CD4-positive, alpha-beta T cell treated with Interferon gamma for 1 hour (primary cell): ENCODE data around the gene IKBKG.
"Not testable (repeated sequence)": the region's sequence is repeated elsewhere in the genome, so short reads cannot be mapped to it uniquely, and the experiment has no call there.

Experiments used
- DNase-seq: peaks from one replicate; pipeline ENCODE4 v3.0.0-alpha.2; 2020

The IKBKG gene

GRCh38 chrX:154560326-154560725, 12.9 kb downstream of the IKBKG start:
- DNase-seq, result not testable (repeated sequence)

GRCh38 chrX:154562295-154562694, 14.9 kb downstream of the IKBKG start:
- not testable (repeated sequence) for DNase-seq

DNA sequence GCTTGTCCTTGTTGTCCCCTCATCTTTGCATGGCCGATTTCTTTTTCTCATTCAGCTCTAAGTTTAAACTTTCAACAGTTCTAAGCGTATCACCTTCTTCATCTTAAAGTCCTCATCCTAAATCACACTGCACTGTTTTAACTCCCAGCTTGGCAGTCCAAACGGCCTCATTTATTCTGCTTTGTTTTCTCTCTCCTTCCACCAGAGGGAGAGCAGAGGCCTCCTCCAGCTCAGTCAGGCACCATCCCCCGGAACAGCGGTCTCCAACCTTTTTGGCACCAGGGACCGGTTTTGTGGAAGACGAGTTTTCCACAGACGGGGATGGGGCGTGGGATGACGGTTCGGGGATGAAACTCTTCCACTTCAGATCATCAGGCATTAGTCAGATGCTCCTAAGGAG, 22.9 kb downstream of the IKBKG start:
- DNase-seq, result not testable (repeated sequence)

- DNase-seq, result not testable (repeated sequence)
These were observed 25.6 kb downstream of the IKBKG start for GRCh38 chrX:154573061-154573460.

- DNase-seq, result not testable (repeated sequence)
These were observed 27.7 kb downstream of the IKBKG start for GRCh38 chrX:154575076-154575475.

DNA sequence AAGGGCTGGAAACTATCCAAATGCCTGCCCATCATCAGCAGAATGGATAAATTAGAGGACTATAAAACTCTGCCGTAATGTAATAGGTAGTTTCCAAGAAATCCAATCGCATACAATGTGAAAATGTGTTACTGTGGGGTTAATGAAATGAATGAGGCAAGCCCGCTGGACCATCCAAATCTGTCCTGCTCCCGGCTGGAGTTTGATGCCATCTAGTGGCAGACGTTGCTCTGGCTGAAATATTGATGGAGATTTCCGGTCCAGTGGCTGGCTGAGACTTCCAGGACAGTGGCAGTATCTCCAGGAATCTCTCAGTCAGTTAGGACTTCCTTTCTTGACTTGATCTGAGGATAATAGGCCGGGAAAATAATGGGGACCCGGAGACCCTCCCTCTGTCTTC, 35.6 kb downstream of the IKBKG start:
- not testable (repeated sequence) for DNase-seq

GRCh38 chrX:154584585-154585183, 37.3 kb downstream of the IKBKG start, which contains the start of gene CTAG1A:
Gene CTAG1A, plus strand, starts transcription at chrX:154585133. Its CDS starts 74 bp downstream, at chrX:154585207.
- not testable (repeated sequence) for DNase-seq

GRCh38 chrX:154590415-154590814, 43.0 kb downstream of the IKBKG start:
- not testable (repeated sequence) for DNase-seq

GRCh38 chrX:154592505-154592904, 45.1 kb downstream of the IKBKG start:
- no peak for DNase-seq

DNA sequence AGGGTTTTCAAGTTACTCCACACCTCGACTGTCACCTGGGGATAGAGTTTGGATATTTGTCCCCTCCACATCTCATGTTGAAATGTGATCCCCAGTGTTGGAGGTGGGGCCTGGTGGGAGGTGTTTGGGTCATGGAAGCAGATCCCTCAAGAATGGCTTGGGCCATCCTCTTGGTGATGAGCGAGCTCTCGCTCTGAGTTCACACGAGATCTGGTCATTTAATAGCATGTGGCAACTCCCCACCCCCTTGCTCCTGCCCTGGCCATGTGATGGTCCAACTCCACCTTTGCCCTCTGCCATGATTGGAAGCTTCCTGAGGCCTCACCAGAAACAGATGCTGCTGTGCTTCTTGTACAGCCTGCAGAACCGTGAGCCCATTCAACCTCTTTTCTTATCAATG, 45.8 kb downstream of the IKBKG start:
- no peak for DNase-seq

DNA sequence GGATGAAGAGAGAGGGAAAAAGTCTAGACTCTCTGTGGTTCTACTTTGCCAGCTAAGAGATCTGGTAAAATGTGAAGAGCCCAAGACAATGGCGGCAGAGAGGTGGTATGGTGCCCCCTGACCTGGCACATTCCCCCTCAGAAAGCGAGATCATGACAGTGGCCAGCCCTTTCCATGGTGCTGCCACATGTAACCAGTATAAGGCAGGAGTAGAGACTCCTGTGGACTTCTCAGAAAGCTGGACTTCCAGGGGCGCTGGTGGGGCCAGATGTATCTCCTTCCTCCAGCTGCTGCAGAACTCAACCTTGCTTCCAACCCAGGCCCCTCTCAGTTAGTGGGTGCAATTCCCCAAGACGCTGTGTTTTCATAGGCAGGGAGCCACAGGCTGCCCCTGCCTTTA, 47.1 kb downstream of the IKBKG start:
- no peak for DNase-seq

- no peak for DNase-seq
These were observed 48.3 kb downstream of the IKBKG start for GRCh38 chrX:154595559-154596249.

DNA sequence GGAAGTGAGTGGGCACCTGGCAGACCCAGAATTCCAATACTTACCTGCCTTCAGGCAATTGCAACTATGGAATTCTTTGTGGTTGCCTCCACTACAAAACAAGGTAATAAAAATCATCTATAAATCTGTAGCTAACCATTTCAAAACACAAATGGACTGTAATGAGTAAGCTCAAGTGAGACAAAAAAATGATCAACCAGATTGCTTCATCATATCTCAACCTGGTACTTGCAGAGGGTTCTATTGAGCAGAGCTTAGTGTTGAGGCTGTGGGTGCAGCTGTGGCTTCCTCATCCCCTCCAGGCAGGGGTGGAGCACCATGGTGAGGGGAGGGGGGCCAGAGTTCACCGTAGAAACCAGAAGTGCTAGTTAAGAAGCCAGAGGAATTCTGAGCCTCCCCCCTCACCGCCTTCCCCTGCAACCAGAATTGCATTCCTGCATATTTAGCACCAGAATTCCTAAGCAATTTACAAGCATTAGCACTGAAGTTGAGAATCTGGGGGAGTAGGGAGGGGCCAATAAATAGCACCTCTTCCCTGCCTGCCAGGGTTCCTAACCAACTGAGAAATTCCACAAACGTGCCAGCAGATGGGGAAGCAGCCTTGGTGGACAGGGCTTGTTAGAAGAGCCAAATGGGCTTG, 49.0 kb downstream of the IKBKG start:
- no peak for DNase-seq

DNA sequence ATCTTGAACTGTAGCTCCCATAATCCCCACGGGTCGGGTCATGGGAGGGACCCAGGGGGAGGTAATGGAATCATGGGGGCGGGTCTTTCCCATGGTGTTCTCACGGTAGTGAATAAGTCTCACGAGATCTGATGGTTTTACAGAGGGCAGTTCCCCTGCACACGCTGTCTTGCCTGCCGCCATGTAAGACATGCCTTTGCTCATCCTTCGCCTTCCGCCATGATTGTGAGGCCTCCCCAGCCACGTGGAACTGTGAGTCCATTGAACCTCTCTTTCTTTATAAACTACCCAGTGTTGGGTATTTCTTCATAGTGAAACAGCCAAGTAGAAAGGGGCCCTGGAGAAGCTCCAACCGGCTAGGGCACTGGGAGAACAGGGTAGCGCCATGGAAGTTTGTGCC, 49.8 kb downstream of the IKBKG start:
- DNase-seq, result no peak

- no peak for DNase-seq
These were observed 51.2 kb downstream of the IKBKG start for GRCh38 chrX:154598656-154599055.

GRCh38 chrX:154599531-154599930, 52.1 kb downstream of the IKBKG start:
- no peak for DNase-seq

DNA sequence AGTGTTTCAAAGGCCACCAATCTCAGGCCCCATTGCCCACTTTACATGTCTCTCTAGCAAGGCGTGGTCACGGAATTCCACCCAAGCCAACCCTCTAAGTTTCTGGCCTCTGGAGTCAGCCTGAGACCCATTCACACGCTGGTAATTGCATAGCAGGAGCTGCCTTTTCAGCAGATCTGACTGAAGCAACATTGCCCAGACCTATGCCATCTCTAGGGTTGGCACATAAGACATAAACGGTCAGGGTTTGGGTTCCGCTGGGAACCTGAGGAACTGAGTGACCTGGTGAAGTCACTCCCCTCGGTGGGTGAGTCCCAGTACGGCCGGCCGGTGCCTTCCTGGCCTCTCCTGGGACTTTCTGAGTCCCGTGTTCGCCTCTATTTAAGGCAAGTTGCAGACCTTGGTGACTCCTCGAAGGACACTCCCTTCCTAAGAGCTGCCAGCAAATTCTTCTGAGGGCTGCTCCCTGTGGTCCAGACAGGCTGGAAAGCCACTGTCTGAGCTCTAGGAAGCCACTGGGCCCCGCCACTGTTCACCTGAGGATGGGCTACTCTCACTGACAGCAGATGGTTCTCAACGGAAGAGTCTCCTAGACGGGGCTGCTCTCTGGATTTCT, 53.4 kb downstream of the IKBKG start:
- DNase-seq, result no peak

DNA sequence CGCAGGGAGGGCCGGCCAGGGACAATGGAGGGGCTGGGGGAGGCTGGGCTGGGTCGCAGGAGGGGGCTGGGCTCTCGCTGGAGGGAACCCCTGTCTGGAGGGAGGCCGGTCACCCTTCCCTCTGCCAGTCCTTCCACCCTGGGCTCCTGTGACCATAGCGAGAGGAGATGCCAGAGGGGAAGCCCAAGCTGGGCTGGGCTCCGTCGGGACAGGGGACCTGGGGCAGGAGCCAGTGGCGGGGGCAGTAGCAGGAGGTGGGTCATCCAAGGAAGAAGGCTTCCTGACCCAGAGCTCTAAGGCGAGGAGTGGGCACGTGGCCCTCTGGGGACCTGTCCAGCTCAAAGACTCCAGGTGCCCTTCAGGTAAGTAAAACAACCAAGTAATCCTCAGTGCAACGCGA, 54.8 kb downstream of the IKBKG start:
- no peak for DNase-seq

- DNase-seq, result no peak
These were observed 55.5 kb downstream of the IKBKG start for GRCh38 chrX:154602766-154603437.

DNA sequence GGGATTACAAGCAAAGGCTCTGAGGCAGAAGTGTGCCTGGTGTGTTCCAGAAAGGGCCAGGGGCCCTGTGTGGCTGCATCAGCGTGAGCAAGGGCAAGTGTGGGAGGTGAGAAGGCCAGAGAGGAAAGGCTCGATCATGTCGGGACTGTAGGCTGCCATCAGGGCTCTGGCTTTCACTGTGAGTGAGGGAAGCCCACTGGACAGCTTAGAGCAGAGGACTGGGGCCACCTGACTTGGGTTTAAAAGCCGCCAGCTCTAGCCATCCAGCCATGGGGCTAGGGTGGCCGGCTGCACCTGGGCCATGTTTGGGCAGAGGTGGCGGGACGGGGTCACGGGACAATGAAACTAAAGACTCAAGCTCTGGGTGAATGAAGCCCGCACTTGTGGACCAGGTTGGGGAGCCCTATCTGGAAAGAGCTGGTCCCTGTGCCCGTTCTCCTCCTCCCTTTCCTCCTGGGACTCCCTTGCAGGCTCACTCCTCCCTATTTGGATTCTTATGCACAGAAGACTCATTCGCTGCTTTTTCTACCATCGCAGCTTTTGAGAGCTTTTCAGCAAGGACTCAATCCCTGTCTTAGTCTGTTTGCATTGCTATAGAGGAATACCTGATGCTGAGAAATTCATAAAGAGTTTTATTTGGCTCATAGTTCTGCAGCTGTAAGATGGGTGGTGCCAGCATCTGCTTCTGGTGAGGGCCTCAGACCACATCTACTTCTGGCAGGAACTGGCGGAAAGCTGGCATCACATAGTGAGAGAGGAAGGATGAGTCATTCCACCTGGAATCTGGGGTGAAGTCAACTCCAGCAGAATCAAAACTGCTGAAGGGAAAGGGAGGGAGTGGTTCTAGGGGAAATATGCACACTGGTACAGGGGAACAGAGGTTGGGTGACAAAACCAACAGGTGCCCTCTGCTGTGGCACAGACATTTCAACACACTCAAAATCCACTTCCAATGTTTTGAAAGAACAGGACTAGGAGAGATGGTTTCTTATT, 56.3 kb downstream of the IKBKG start:
- no peak for DNase-seq

DNA sequence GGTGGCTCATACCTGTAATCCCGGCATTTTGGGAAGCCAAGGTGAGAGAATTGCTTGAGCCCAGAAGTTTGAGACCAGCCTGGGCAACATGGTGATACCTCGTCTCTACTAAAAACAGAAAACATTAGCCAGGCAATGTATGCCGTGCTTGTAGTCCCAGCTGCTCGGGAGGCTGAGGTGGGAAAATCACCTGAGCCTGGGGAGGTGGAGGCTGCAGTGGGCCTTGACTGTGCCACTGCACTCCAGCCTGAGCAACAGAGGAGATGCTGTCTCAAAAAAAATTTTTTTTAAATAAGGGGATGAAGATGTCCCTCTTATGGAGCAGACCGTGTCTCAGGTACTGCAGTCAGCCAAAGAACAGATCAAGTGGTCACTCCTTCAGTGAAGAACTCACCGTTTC, 58.1 kb downstream of the IKBKG start:
- DNase-seq, result no peak

- no peak for DNase-seq
These were observed 60.0 kb downstream of the IKBKG start for GRCh38 chrX:154607370-154607769.
